GM19452 (cell line): Measurements from ENCODE around the gene BRAP.
"Not testable (repeated sequence)": the region's sequence is repeated elsewhere in the genome, so short reads cannot be mapped to it uniquely, and the experiment has no call there.

Experiments
- ATAC-seq: cut with Tn5 transposase; IDR thresholded peaks from one replicate; pipeline ENCODE4 v1.9.1; 2021; ENCODE audit not compliant: unreplicated experiment

The BRAP gene

DNA sequence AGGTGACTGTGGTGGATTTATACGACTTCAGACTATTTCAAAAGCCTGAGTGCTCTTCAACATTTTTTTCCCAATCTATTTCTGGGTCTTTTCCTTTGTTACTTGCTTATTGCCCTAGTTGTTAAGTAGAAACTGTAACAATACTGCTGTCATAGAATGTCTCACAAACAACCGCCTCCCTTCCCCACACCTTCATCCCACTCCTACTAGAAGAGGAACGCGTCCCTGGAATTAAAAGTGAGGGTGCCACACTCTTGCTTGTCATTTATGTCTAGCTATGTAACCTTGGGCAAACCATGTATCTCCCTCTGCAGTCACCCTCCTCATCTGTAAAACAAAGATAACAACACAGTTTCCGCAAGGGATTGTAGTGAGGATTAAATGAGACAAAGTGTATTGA lies 8.6 kb downstream of the BRAP start:
- no peak for ATAC-seq

DNA sequence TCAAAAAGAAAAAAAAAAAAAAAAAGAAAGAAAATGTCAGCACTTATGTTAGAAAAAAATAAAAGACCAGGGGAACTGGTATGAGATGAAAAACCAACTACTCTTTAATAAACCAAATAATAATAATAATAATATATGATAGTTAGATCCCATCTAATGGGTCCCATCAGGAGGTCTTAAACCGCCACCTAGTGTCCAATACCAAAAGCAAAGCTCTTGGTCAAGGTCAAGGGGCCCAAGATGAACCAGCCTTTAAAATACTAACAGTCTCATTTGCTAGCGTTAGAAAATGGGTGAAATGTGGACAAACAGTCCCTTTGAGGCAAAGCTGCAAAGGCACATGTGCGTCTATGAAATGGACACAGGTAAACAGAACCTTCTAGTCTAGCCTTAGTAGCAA lies 12.3 kb downstream of the BRAP start:
- ATAC-seq = no peak

DNA sequence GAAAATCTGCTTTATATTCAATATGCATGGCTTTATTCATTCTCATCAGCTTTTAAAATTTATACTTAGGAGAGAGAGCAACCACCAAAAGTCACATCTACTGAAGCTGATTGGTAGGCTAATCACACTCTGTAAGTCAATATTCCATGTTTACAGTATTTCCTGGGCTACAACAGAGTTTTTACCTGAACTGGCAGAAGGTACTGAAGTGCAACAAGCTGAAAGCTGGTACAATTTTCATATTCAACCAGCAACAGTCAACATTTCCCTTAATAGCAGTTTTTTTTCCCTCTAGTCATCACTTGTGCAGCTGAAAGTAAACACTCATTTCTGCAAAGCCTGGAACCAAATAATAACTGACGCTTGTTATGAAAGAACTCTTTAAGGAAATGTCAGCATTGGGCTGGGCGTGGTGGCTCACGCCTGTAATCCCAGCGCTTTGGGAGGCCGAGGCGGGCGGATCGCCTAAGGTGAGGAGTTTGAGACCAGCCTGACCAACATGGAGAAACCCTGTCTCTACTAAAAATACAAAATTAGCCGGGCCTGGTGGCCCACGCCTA lies 12.9 kb downstream of the BRAP start:
- ATAC-seq = no peak

DNA sequence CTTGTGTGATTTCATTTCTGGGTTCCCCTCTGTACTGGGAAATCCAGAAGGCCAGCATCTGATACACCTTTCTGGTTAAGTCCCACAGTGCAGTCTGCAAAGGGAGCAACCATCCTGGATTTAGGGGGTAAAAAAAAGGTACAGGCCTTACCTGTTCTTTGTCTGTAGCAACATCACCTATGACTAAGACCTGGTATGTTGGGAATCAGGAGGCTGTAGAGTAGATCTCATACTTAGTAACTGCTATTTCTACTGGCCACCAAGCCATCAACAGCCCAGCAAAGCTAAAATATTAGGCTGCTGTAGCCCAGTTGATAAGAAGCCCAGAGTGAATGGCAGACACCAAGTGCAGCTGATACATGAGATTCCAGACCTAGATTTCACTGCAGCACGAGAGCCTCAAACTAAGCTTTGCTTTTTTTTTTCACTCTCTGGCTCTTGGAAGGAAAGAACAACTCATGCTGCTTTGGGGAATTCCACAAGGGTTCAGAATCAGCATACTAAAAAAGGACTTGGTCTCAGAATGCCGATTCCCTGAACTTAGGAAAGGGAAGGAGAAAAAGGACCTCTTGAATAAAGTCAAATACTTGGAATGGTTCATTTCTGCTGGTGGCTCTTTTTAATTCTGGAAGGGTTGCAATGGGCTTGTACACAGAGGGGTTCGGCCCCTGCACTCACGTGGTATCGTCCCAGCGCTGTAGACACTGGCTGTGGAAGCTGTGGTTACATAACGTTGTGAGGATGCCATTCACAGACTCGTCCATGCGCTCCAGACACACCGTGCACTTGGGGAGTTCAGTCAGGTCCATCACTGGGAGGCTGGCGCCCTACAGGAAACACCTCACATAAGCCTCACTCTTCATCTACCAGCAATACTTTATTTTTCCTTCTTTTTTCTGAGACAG lies 20.5 kb downstream of the BRAP start:
- no peak for ATAC-seq

DNA sequence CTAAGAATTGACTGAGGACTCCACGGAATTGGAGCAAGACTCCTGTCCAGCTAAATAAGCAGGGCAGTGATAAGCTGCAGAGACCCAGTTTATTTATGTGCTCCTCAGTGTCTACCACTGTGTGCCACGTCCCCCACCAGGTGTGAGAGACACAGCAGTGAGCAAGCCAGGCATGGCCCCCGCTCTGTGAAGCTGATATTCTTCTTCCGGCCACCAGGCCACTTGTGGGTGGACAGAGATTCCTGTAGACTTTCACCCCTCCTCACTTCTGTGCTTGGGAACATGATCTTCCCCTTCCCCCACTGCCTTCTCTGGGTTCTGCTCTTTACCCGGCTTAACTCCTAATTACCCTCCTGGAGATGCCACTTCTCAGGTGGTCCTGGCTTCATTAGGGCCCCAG lies 21.3 kb downstream of the BRAP start:
- no peak for ATAC-seq

DNA sequence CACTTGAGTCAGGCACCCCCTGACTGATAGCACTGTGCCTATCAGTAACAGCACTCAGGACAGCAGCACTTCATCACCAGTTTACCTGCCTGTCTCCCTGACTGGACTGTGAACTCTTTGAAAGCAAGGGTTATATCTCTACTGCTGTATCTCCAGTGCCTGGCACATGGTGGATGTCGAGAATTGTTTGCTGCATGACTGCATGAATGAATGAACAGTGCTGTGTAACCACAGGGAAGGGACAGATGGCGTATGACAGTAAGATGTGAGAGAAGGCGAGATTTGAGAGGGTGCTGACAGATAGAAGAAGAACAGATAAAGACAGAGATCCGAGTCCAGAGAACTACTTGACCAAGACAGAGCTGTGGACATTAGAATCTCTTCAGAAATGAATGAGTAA lies 29.7 kb downstream of the BRAP start:
- ATAC-seq = no peak

DNA sequence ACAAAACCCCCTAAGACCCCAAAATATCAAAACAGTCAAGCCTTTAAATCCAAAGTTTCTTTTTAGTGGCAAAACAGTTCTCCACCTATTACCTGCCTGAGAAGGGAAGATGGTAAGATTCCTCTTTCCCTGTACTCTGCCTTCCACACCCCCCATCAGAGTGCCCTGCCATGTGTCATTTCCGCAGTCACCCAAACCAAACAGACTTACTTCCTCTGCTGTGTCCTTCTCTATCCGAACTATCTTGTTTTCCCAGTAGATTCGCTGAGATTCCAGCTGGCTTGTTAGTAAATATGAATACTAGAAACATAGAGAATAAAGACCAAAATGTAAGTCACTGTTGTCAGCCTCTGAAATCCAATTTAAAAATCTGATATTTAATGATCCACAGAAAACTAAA lies 30.4 kb downstream of the BRAP start:
- ATAC-seq = no peak

DNA sequence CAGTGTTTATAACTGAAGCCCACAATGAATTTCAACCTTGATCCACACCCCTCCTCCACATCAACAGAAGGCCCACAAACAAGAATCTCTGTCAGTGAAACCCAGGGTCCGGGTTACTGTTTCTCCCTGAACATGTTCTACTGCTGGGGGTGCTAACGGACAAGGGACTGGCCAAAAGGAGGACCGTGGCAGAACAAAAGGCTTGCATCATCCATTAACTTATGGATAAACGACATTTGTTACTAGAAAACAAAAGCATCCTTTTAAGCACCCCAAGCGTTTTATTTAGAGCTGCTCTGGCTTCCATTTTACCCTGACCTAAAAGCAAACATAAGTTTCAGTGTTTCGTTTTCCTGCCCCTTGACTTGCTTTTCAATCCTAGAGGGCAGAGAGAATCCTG lies 32.2 kb downstream of the BRAP start:
- ATAC-seq = no peak

DNA sequence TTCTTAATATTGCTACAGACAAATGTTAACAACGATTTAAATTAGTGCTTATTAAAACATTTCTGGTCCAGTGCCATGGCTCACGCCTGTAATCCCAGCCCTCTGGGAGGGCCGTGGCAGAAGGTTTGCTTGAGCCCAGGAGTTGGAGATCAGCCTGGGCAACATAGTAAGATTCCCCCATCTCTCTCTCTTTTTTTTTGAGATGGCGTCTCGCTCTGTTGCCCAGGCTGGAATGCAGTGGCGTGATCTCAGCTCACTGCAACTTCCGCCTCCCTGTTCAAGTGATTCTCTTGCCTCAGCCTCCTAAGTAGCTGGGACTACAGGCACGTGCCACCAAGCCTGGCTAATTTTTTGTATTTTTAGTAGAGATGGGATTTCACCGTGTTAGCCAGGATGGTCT lies 33.2 kb downstream of the BRAP start:
- ATAC-seq = not testable (repeated sequence)

DNA sequence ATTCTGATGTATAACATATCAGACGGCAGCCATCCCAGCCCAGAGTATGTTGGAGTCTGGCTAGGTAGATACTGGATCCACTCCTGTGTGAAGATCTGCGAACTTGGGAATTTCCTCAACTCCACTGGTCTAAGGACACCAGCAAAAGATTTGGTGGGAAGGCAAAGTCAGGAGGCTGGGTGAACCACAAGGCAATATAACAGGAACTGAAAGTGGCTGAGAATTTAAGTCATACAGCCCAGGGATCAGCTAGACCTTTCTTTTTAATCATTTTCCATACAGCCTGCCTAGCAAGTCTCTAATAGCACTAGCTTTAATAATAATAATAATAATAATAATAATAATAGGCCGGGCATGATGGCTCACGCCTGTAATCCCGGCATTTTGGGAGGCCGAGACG lies 34.8 kb downstream of the BRAP start:
- ATAC-seq = no peak

DNA sequence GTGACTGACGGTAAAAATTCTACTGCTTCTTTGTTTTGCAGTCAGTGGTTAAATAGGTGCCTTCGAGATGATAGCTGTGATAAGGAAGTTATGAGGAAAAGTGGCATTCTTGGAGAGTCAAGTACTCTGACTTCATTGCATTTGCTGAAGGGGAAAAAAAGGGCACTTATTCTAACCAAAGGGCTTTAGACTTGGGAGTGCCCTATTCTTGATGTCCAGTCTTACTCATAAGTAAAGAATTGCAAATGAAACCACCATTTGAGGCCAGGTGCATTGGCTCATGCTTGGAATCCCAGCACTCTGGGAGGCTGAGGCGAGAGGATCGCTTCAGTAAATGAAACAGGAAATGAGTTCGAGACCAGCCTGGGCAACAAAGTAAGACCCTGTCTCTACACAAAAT lies 40.3 kb downstream of the BRAP start:
- no peak for ATAC-seq

DNA sequence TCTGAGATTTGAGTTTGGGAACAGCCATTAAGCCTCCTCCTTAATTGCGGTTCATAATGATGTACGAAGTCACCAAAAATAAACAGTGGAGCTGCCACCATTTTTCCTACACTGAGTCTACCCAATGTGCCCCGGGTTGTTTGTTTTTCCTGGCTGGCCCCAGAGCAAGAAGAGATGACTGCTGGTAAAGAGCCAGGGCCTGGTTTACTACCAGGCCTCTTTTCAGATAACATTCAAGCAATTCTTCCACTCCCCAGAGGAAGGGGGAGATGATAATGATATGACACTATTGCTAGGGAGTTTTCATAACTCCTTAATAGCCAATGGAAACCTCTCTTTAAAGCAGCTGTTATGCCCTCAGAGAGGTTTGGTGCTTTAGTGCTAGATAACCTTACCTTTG lies 42.3 kb downstream of the BRAP start:
- no peak for ATAC-seq

DNA sequence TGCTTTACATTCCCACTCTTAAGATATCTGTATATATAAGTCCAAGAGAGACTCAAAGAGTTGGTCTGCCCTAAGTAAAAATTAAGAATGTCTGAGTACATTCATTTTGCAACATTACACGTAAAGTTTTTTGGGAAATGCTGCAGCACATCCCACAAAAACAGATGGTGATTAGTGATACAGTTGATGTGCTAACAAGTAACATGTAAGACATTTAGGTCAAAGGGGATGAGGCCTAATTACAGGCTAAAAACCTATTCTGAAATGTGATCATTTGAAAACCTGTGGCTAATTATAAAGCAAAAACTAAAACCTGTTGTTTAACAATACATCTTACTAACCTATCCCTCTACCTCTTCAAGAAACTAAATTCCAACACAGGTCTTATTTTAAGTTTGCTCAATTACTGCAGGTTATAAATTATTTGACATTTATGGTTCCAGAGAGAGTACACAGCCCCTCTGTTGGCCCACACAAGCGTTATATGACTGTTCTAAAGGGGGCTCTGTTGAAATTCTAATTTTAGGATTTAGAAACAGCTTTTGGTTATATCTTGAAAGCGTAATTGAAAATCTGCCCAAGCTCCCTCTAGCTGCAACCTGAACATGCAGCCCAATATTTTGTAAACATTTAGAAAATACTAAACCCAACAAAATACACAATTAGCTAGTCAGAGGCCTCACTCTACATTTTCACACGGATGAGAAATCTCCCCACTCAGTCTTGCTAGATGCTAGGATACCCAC lies 42.9 kb downstream of the BRAP start:
- ATAC-seq = no peak

DNA sequence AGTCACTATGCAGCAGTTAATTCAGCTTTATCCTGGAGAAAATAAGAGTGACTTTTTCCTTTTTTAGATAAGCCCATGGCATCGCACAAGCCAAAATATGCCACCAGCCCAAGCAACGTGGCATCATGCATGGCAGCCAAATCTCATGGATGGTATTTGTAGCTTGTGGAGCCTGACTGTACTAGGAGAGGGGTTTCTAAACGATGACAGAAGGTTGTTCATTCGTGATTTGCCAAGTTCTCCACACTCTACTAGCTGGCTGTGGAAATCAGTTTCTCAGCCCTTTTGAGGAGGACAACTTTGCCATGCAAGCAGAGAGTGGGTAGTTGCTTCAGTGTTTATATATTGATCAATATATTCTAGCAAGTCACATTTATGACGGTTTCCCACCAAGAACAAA lies 45.2 kb downstream of the BRAP start:
- ATAC-seq = no peak

DNA sequence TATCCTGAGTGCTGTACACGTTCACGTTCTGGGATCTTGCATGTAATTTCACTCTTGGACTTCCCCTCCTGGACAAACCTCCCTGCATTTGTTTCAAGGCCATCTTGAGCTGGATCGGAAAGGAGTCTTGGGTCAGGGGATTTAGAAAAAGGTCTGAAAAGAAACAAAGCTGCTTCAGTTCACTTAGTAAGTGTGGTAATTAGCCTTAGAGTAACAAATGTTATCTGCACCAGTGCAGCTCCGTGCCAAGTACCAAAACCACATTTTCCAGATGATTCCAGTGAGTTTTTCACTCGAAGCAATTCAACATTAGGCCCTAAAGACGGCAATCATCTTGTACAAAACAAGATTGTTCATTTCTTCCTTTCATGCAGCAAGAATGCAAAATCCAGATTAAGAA lies 47.2 kb downstream of the BRAP start:
- ATAC-seq = no peak

DNA sequence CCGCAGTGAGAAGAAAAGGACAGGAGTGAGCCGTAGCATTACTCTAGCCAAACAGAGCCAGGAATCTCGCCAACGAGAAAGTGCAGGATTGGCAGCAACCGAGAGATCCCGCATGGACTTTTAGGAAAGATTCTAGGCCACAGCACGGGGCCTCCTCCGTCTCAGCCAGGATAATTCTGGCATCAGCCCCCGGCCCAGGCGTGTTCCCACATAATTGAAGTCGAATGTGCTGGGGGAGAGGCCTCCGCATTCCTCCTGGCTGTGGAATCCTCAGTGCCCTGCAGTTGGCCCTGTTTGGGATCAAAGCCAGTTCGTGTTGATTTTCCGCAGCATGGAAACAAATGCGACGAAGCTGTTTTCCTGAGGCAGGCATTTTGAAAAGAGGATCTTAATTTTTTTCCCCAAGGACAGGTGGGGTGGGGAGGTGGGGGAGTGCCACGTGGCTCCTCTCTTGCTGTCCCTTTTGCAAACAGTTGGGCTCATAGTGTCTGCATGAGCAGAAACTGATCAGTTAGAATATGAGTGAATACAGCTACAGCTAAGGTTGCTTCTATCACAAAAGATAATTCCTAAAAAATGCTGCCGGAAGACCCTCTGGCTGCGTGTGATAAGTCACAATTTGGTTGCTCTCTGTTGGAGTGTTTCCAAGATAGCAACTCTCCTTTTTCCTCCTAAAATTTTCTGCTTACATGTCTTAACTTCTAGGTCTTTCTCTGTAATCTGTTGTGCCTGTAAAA lies 49.4 kb downstream of the BRAP start:
- ATAC-seq = no peak

DNA sequence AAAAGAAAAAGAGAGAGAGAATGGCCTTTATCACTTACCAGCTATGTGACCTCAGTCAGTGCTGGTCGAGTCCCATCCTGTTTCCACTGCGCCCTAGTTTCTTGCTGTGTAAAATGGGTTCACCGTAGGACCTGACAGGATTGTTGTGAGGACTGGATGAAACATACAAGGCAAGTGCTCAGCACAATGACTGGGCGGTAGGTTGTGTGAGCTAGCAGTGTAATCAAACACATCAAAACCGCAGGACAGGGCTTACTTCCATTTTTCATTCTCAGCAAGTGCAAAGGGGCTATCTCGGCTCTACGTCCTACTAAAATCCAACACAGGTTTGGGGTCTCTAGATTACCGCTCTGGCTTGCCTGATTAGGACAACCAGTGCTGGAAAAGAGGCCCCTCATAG lies 50.2 kb downstream of the BRAP start:
- no peak for ATAC-seq

DNA sequence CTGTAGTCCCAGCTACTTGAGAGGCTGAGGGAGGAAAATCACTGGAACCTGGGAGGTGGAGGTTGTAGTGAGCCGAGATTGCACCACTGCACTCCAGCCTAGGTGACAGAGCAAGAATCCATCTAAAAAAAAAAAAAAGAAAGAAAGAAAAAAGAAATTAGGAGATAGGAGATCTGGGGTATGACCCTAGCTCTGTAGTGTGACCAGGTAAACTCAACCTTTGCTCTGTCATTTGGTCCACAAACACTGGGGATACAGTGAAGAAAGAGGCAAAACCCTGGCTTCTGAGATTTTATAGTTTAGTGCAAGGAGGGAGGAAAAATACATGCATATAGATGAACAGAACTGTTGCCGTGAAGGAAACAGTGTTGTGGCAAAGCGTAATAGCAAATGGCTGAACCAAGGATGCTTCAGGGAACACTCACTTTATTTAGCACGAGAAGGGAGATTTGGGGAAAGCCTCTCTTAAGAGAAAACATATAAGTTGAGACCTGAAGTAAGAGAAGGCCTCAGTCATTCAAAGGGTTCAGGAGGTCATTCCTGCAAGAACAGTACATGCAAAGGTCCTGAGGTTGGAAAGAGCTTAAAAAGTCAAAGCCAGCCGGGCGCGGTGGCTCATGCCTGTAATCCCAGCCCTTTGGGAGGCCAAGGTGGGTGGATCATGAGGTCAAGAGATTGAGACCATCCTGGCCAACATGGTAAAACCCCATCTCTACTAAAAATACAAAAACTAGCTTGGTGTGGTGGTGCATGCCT lies 57.1 kb downstream of the BRAP start:
- no peak for ATAC-seq

DNA sequence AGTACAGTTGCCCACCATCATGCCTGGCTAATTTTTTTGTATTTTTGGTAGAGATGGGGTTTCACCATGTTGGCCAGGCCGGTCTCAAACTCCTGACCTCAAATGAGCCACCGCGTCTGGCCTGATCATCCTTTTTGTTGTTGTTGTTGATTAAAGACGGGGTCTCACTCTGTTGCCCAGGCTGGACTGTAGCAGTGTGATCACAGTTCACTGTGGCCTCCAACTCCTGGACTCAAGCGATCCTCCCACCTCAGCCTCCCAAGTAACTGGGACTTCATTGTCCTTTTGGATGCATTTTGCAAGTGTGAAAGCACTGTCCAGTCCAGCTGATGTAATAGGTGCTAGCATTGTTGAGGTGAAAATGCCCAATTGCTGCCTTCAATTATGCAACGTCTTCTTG lies 59.5 kb downstream of the BRAP start:
- ATAC-seq = no peak

DNA sequence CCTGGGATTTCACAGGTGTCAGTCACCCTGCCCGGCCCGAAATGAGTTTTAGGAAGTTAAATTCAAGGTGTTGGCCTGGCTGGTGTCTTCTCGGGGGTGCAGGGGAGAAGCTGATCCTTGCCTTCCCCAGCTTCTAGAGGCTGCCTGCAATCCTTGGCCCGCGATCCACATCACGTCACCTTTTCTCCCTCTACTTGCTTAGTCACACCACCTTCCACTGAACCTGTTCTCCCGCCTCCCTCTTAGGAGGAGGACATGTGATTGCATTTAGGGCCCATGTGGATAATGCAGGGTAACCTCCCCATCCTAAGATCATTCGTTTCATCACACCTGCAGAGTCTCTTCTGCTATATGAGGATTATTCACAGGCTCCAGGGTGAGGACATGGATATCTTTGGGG lies 61.2 kb downstream of the BRAP start:
- ATAC-seq = no peak

DNA sequence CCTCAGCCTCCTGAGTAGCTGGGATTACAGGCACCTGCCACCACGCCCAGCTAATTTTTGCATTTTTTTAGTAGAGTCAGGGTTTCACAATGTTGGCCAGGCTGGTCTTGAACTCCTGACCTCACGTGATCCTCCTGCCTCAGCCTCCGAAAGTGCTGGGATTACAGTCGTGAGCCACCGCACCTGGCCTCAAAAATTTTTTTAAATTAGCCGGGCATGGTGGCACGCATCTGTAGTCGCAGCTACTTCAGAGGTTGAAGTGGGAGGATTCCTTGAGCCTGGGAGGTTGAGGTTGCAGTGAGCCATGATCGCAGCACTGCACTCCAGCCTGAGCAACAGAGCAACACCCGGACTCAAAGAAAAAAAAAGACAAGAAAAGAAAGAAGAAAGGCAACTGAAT lies 67.9 kb downstream of the BRAP start:
- ATAC-seq = not testable (repeated sequence)
